ENCODE data around the gene IL33.

GRCh38 chr9:6237267-6237666 is 21.7 kb downstream of the IL33 start:
- TF ChIP-seq, protein P1, sequence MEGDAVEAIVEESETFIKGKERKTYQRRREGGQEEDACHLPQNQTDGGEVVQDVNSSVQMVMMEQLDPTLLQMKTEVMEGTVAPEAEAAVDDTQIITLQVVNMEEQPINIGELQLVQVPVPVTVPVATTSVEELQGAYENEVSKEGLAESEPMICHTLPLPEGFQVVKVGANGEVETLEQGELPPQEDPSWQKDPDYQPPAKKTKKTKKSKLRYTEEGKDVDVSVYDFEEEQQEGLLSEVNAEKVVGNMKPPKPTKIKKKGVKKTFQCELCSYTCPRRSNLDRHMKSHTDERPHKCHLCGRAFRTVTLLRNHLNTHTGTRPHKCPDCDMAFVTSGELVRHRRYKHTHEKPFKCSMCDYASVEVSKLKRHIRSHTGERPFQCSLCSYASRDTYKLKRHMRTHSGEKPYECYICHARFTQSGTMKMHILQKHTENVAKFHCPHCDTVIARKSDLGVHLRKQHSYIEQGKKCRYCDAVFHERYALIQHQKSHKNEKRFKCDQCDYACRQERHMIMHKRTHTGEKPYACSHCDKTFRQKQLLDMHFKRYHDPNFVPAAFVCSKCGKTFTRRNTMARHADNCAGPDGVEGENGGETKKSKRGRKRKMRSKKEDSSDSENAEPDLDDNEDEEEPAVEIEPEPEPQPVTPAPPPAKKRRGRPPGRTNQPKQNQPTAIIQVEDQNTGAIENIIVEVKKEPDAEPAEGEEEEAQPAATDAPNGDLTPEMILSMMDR (optimal IDR thresholded peaks at IDR 0.05 in 1 of 3, IDR thresholded peaks at IDR 0.05 in 1 of 3, conservative IDR thresholded peaks at IDR 0.05 in 1 of 3; ENCODE audit: extremely low read depth in 1 of 3, insufficient read depth in 2 of 3, low read length in 3 of 3) = no peak
- no peak for TF ChIP-seq EZH2 (IDR thresholded peaks at IDR 0.05; ENCODE audit: low read length)

Measured in keratinocyte (primary cell).